Keratinocyte (primary cell): Measurements from ENCODE around the gene MPC1. TPM values are rescaled to one million over a fixed set of nuclear protein-coding genes. Genes with fewer than 3 reads are reported as not detected.
"Not testable (repeated sequence)": the region's sequence is repeated elsewhere in the genome, so short reads cannot be mapped to it uniquely, and the experiment has no call there.

ENCODE experiments used
- DNase-seq: peaks from one replicate; pipeline ENCODE4 v3.0.0-alpha.2; 2011; ENCODE audit warnings: low read depth, missing footprints, low spot score
- FAIRE-seq: peaks from 2 replicates; lab custom pipeline; 2011; peaks lifted over from hg19 to GRCh38; lab: Jason Lieb, UNC
- H2AFZ ChIP-seq: 2 replicates; pipeline ENCODE4 v1.6.0; 2012; ENCODE audit warnings: low read length, control low read depth, inconsistent platforms; ENCODE audit not compliant: control insufficient read depth
- H3K27ac ChIP-seq: 2 replicates; pipeline ENCODE4 v1.5.1; 2011; ENCODE audit warnings: low read length; ENCODE audit not compliant: control insufficient read depth, insufficient read depth
- H3K27me3 ChIP-seq: 3 replicates; pipeline ENCODE4 v1.6.0; 2011; ENCODE audit warnings: low read length; ENCODE audit not compliant: control insufficient read depth, insufficient read depth; ENCODE audit errors: extremely low read depth
- H3K36me3 ChIP-seq, 2 experiments: 2 replicates in 1 of 2; 3 replicates in 1 of 2; pipeline ENCODE4 v1.5.1; 2011; ENCODE audit warnings: low read length in 2 of 2, mild to moderate bottlenecking in 1 of 2; ENCODE audit not compliant: control insufficient read depth in 2 of 2, insufficient read depth in 2 of 2; ENCODE audit errors: extremely low read depth in 1 of 2
- H3K4me1 ChIP-seq: 3 replicates; pipeline ENCODE4 v1.5.1; 2011; ENCODE audit warnings: low read length; ENCODE audit not compliant: control insufficient read depth, insufficient read depth; ENCODE audit errors: extremely low read depth
- H3K4me2 ChIP-seq: 3 replicates; pipeline ENCODE4 v1.6.0; 2011; ENCODE audit warnings: low read depth, low read length; ENCODE audit not compliant: control insufficient read depth, insufficient read depth; ENCODE audit errors: extremely low read depth
- H3K4me3 ChIP-seq, 3 experiments: fragments of 200-600 bp in 1 of 3; sonication (generic) in 1 of 3; 2 replicates in 2 of 3; 3 replicates in 1 of 3; pipeline ENCODE4 v1.5.1; 2011 to 2016; ENCODE audit warnings: low read length in 3 of 3, mild to moderate bottlenecking in 3 of 3, control low read depth in 2 of 3, inconsistent platforms in 1 of 3, low read depth in 1 of 3, mixed read lengths in 1 of 3, mixed run types in 1 of 3, moderate library complexity in 1 of 3; ENCODE audit not compliant: control insufficient read depth in 2 of 3, insufficient read depth in 2 of 3; ENCODE audit errors: extremely low read depth in 1 of 3
- H3K79me2 ChIP-seq: 2 replicates; pipeline ENCODE4 v1.6.0; 2012; ENCODE audit warnings: low read length; ENCODE audit not compliant: control insufficient read depth, insufficient read depth
- H3K9ac ChIP-seq: 3 replicates; pipeline ENCODE4 v1.6.0; 2011; ENCODE audit warnings: low read length; ENCODE audit not compliant: control insufficient read depth, insufficient read depth; ENCODE audit errors: extremely low read depth
- H3K9me1 ChIP-seq: 3 replicates; pipeline ENCODE4 v1.6.0; 2011; ENCODE audit warnings: low read length; ENCODE audit not compliant: control insufficient read depth, insufficient read depth; ENCODE audit errors: extremely low read depth
- H3K9me3 ChIP-seq: 2 replicates; pipeline ENCODE4 v1.5.1; 2012; ENCODE audit warnings: low read depth, low read length; ENCODE audit not compliant: control insufficient read depth
- H4K20me1 ChIP-seq: 3 replicates; pipeline ENCODE4 v1.6.0; 2011; ENCODE audit warnings: low read length; ENCODE audit not compliant: control insufficient read depth, insufficient read depth; ENCODE audit errors: extremely low read depth
- EZH2 ChIP-seq: IDR thresholded peaks from one replicate; pipeline ENCODE4 v1.6.1; 2012; ENCODE audit warnings: inconsistent platforms, mild to moderate bottlenecking, low read length, moderate library complexity
- dilution Hi-C: fragments of 300-500 bp; cut with MboI; formaldehyde crosslinking; loops from one replicate; pipeline ENCODE4 v1.7.0; 2020; ENCODE audit warnings: low sequenced_read_pairs; ENCODE audit not compliant: extremely low pct_ligation_motif_present
- polyA plus RNA-seq, 5 experiments: library from polyadenylated mRNA; depleted of rRNA in 3 of 5; stranded (reverse) in 3 of 5; stranded (forward) in 1 of 5; unstranded in 1 of 5; fragments of >200 nt; gene quantifications; 1 replicate in 1 of 5; 2 replicates in 3 of 5; 3 replicates in 1 of 5; pipeline versions ENCODE4 v1.2.1 to v1.2.3, GENCODE V29; 2011 to 2012; ENCODE audit warnings: missing spikeins in 2 of 5, low read depth in 1 of 5, low replicate concordance in 1 of 5
- TF ChIP-seq, protein P1 (sequence below), 3 experiments: IDR thresholded peaks in 1 of 3; conservative IDR thresholded peaks in 1 of 3; optimal IDR thresholded peaks in 1 of 3; 2 replicates in 2 of 3; 3 replicates in 1 of 3; pipeline versions ENCODE3 to v1.5.1; 2011; ENCODE audit warnings: low read length in 3 of 3, mild to moderate bottlenecking in 3 of 3, moderate library complexity in 2 of 3, control low read depth in 1 of 3, inconsistent platforms in 1 of 3; ENCODE audit not compliant: insufficient read depth in 2 of 3; ENCODE audit errors: extremely low read depth in 1 of 3

Gene MPC1
- polyA plus RNA-seq, 1 donor (not counting 4 experiments of a cell fraction or from before 2014, with no cell fraction given), result 26.4 TPM

DNA sequence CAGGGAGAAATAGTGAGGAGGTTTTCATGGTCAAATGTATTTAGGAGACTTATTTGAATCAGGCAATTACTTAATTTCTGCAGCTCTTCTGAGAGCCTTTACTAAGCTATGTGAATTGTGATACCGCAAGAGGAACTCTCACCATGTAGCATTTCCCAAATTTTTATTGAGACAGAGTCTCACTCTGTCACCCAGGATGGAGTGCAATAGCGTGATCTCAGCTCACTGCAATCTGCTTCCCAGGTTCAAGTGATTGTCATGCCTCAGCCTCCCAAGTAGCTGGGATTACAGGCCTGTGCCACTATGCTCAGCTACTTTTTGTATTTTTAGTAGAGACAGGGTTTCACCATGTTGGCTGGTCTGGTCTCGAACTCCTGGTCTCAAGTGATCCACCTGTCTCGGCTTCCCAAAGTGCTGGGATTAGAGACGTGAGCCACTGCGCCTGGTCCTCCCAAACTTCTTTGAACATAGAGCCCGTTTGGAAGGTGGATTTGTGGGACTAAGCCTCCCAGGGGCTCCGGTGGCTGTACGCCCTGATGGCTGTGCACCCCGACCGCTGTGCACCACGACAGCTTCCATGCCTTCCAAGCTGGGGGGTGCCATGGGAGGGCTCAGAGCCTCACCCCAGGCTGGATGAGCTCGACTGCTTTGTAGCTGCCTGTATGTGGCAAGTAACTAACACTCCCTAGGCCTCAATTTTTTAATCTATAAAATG is 5.7 kb upstream of the MPC1 start:
- no peak overlapping the region for H3K9ac ChIP-seq
- dilution Hi-C loops, result no loop called here
- no peaks in the 10 kb centered on the region for H3K4me1 ChIP-seq
- H3K9me3 ChIP-seq, result no peaks in the 10 kb centered on the region
- FAIRE-seq, result no peak
- H2AFZ ChIP-seq, result no peak overlapping the region
- H3K36me3 ChIP-seq, result no peaks in the 10 kb centered on the region
- H3K27me3 ChIP-seq, result no peaks in the 10 kb centered on the region
- H3K27ac ChIP-seq, result no peak overlapping the region
- no peaks in the 10 kb centered on the region for H3K9me1 ChIP-seq
- no peak overlapping the region for H3K4me2 ChIP-seq
- TF ChIP-seq, protein P1, sequence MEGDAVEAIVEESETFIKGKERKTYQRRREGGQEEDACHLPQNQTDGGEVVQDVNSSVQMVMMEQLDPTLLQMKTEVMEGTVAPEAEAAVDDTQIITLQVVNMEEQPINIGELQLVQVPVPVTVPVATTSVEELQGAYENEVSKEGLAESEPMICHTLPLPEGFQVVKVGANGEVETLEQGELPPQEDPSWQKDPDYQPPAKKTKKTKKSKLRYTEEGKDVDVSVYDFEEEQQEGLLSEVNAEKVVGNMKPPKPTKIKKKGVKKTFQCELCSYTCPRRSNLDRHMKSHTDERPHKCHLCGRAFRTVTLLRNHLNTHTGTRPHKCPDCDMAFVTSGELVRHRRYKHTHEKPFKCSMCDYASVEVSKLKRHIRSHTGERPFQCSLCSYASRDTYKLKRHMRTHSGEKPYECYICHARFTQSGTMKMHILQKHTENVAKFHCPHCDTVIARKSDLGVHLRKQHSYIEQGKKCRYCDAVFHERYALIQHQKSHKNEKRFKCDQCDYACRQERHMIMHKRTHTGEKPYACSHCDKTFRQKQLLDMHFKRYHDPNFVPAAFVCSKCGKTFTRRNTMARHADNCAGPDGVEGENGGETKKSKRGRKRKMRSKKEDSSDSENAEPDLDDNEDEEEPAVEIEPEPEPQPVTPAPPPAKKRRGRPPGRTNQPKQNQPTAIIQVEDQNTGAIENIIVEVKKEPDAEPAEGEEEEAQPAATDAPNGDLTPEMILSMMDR (optimal IDR thresholded peaks at IDR 0.05 in 1 of 3, IDR thresholded peaks at IDR 0.05 in 1 of 3, conservative IDR thresholded peaks at IDR 0.05 in 1 of 3; ENCODE audit: extremely low read depth in 1 of 3, insufficient read depth in 2 of 3, low read length in 3 of 3), result no peak
- no peak for TF ChIP-seq EZH2
- no peaks in the 10 kb centered on the region for H4K20me1 ChIP-seq
- no peaks in the 10 kb centered on the region for H3K79me2 ChIP-seq
- DNase-seq, result no peak
- no peak overlapping the region for H3K4me3 ChIP-seq

GRCh38 chr6:166387642-166388289 is 5.0 kb upstream of the MPC1 start:
- no peaks in the 10 kb centered on the region for H3K4me1 ChIP-seq
- H3K4me3 ChIP-seq, result no peak overlapping the region
- H3K79me2 ChIP-seq, result no peaks in the 10 kb centered on the region
- DNase-seq, result no peak
- dilution Hi-C loops, result no loop called here
- no peaks in the 10 kb centered on the region for H3K36me3 ChIP-seq
- H3K9me3 ChIP-seq, result no peaks in the 10 kb centered on the region
- no peak overlapping the region for H3K4me2 ChIP-seq
- no peak overlapping the region for H3K27ac ChIP-seq
- H2AFZ ChIP-seq, result no peak overlapping the region
- TF ChIP-seq, protein P1 (optimal IDR thresholded peaks at IDR 0.05 in 1 of 3, IDR thresholded peaks at IDR 0.05 in 1 of 3, conservative IDR thresholded peaks at IDR 0.05 in 1 of 3; ENCODE audit: extremely low read depth in 1 of 3, insufficient read depth in 2 of 3, low read length in 3 of 3), result no peak
- TF ChIP-seq EZH2, result no peak
- H3K9ac ChIP-seq, result no peak overlapping the region
- H4K20me1 ChIP-seq, result no peaks in the 10 kb centered on the region
- H3K9me1 ChIP-seq, result no peaks in the 10 kb centered on the region
- H3K27me3 ChIP-seq, result no peaks in the 10 kb centered on the region
- no peak for FAIRE-seq

GRCh38 chr6:166387098-166387497 is 4.4 kb upstream of the MPC1 start:
- H2AFZ ChIP-seq, H3K4me3 ChIP-seq, dilution Hi-C loops, H3K9me3 ChIP-seq, FAIRE-seq, H3K27ac ChIP-seq, H3K4me1 ChIP-seq, H3K9me1 ChIP-seq, H3K27me3 ChIP-seq, H3K9ac ChIP-seq, H3K79me2 ChIP-seq, DNase-seq, H3K4me2 ChIP-seq, H4K20me1 ChIP-seq, H3K36me3 ChIP-seq: not testable (repeated sequence)
